ENCODE data around the gene IRAK1BP1. TPM values are rescaled to one million over a fixed set of nuclear protein-coding genes. Genes with fewer than 3 reads are reported as not detected.

IRAK1BP1 gene
- total RNA-seq, 2 donors from 2014 or later, result 5.0 to 6.3 TPM

DNA sequence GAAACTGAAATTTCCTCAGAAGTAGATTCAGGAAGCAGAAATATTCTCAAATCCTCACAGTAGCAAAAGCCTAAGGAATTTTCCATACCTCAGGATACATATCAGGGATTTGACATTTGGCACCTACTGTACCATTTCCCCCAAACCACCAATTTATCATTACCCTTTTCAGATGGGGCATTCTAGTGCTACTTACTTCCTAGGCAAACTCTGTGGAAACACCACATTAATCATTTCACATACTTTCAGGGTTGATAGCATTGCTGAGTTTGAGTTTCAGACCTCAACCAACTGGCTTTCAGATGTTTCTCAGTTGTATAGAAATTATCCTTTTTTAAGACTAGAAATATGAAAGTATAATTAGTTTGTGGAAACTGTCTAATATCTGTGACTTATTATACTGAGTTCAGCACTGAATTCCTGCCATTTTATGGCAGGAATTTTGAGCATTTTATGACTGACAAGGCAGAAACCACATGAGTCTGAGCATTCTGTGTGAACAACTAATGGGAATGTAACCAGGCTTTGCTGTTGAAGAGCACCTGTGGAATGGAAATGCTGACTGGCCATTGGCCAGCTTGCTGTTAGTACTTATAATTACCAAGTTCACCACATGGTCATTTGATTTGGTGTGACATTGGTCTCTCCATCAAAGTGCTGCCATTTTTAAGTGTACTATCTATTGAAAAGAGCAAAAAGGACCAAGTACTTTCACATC is 35.1 kb upstream of the IRAK1BP1 start:
- no peak for TF ChIP-seq POLR2AphosphoS5 (IDR thresholded peaks at IDR 0.05)
- TF ChIP-seq, protein P1, sequence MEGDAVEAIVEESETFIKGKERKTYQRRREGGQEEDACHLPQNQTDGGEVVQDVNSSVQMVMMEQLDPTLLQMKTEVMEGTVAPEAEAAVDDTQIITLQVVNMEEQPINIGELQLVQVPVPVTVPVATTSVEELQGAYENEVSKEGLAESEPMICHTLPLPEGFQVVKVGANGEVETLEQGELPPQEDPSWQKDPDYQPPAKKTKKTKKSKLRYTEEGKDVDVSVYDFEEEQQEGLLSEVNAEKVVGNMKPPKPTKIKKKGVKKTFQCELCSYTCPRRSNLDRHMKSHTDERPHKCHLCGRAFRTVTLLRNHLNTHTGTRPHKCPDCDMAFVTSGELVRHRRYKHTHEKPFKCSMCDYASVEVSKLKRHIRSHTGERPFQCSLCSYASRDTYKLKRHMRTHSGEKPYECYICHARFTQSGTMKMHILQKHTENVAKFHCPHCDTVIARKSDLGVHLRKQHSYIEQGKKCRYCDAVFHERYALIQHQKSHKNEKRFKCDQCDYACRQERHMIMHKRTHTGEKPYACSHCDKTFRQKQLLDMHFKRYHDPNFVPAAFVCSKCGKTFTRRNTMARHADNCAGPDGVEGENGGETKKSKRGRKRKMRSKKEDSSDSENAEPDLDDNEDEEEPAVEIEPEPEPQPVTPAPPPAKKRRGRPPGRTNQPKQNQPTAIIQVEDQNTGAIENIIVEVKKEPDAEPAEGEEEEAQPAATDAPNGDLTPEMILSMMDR (IDR thresholded peaks at IDR 0.05), result no peak
- no peak for TF ChIP-seq POLR2A (IDR thresholded peaks at IDR 0.05)
- no peak overlapping the region for H3K4me3 ChIP-seq
- intact Hi-C loops (cut with DNase I), result loop anchor here (10.0 kb wide), 1 partner anchor 1367 kb away; the partner anchor contains the start of gene HTR1B
- no peaks in the 10 kb centered on the region for H3K9me3 ChIP-seq
- no peaks in the 10 kb centered on the region for H3K36me3 ChIP-seq
- H3K4me1 ChIP-seq (replicated peaks), result no peaks in the 10 kb centered on the region
- H3K27me3 ChIP-seq (replicated peaks; ENCODE audit: insufficient read depth), result no peaks in the 10 kb centered on the region
- peak overlapping the region in 1 of 2 donors; percentile 5 for H3K27ac ChIP-seq
- DNase-seq (ENCODE audit: low spot score), result no peak

DNA sequence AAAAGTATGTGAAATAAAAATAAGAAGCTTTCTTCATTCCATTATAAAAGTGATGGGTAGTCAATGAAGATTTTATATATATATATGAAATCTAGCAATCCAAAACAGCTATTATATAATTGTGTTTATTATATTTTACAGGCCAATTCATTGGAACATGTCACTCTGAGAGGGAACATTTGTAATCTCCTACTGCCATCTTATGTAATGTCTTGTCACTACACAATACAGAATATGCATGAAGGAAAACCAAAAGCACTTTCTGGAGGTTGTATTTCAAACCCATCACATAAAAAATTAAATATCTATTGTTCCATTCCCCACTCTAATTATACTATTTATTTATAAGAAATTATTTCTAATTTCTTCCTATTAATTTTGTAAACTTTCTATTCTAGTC is 31.5 kb upstream of the IRAK1BP1 start:
- H3K27ac ChIP-seq, result no peak overlapping the region
- H3K27me3 ChIP-seq (replicated peaks; ENCODE audit: insufficient read depth), result no peaks in the 10 kb centered on the region
- TF ChIP-seq POLR2AphosphoS5 (IDR thresholded peaks at IDR 0.05), result no peak
- TF ChIP-seq, protein P1 (IDR thresholded peaks at IDR 0.05), result peak in 3 of 4 experiments; percentile 17 to 39 (median 21)
- no peak for TF ChIP-seq POLR2A (IDR thresholded peaks at IDR 0.05)
- no peak overlapping the region for H3K4me3 ChIP-seq
- no peaks in the 10 kb centered on the region for H3K36me3 ChIP-seq
- intact Hi-C loops (cut with DNase I), result loop anchor here (10.0 kb wide), 1 partner anchor 1371 kb away; the partner anchor contains the start of gene HTR1B
- no peaks in the 10 kb centered on the region for H3K9me3 ChIP-seq
- no peak for DNase-seq (ENCODE audit: low spot score)
- no peaks in the 10 kb centered on the region for H3K4me1 ChIP-seq (replicated peaks)

DNA sequence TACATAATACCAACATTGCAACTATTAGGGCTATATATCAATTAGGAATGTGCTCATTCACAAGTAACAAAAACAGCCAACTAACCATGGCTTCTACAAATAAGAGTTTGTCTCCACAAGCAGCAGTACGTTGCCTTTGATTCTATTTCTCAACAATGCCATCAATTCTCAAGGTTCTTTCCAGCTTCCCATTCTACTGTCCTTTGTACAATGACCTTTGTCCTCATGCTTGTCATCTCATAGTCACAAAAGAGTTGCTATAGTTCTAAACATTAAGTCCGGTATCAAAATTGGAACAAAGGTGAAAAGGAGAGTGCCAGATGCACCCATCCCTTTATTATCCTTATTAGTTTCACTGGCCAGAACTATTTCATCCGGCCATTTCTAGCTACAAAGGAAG is 30.8 kb upstream of the IRAK1BP1 start:
- Histone ChIP-seq H3K27ac (no peak overlapping the region), H3K4me1 (replicated peaks) (no peaks in the 10 kb centered on the region), H3K36me3 (no peaks in the 10 kb centered on the region), H3K9me3 (no peaks in the 10 kb centered on the region), H3K4me3 (no peak overlapping the region), H3K27me3 (replicated peaks; ENCODE audit: insufficient read depth) (no peaks in the 10 kb centered on the region)
- 88% methylated on average over 3 of the region's 3 CpGs for WGBS
- TF ChIP-seq POLR2AphosphoS5 (IDR thresholded peaks at IDR 0.05) (no peak), POLR2A (IDR thresholded peaks at IDR 0.05) (no peak)
- TF ChIP-seq, protein P1 (IDR thresholded peaks at IDR 0.05), result no peak
- intact Hi-C loops (cut with DNase I), result loop anchor here (10.0 kb wide), 1 partner anchor 1372 kb away; the partner anchor contains the start of gene HTR1B
- DNase-seq (ENCODE audit: low spot score), result no peak

DNA sequence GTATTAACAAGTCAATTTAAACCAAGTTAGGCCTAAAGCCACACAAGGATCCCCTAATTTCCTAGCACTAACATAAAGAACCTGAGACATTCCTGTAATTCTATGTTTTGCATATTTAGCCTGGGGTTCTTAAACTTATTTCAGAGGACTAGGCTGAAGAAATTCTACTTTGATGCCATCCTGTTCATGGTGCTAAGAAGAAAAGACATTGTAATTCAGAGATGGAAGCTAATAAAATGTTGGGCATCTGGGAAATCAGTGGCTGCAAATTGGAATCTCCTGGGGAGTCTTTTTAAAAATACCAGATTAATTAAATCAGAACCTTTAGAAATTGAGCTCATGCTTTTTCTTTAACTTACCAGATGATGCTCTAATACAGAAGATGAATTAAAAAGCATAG is 26.2 kb upstream of the IRAK1BP1 start:
- intact Hi-C loops (cut with DNase I), result no loop called here

More for the DNA sequence above, 26.2 kb upstream of the IRAK1BP1 start:
- H3K9me3 ChIP-seq, result no peaks in the 10 kb centered on the region
- no peak for DNase-seq (ENCODE audit: low spot score)
- H3K27ac ChIP-seq, result no peak overlapping the region
- no peaks in the 10 kb centered on the region for H3K27me3 ChIP-seq (replicated peaks; ENCODE audit: insufficient read depth)
- H3K4me3 ChIP-seq, result no peak overlapping the region
- H3K36me3 ChIP-seq, result no peaks in the 10 kb centered on the region
- no peaks in the 10 kb centered on the region for H3K4me1 ChIP-seq (replicated peaks)
- TF ChIP-seq, protein P1 (IDR thresholded peaks at IDR 0.05), result no peak
- no peak for TF ChIP-seq POLR2AphosphoS5 (IDR thresholded peaks at IDR 0.05)
- TF ChIP-seq POLR2A (IDR thresholded peaks at IDR 0.05), result no peak

Data from prostate gland (tissue), 2 donors.